SIG-M5 treated with dmso at 0.1 percent for 504 hours (cell line): ENCODE measurements around the gene PIAS2.
"Not testable (repeated sequence)": the region's sequence is repeated elsewhere in the genome, so short reads cannot be mapped to it uniquely, and the experiment has no call there.

ENCODE experiments used
- DNase-seq: peaks from one replicate; lab custom pipeline; 2025; ENCODE audit not compliant: unreplicated experiment; lab: John Stamatoyannopoulos, UW

The PIAS2 gene

DNA sequence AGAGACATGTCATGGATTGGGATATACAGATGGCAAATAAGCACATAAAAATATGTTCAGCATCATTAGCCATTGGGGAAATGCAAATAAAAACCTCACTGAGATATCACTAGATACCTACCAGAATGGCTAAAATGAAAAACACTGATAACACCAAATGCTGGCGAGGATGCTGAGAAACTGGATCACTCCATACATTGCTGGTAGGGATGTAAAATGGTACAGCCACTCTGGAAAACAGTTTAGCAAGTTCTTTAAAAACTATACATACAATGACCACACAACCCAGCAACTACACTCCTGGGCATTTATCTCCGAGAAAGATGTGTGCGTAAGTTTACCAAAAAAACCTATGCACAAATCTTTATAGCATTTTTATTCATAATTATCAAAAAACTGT, 13.9 kb downstream of the PIAS2 start:
- DNase-seq, result no peak

DNA sequence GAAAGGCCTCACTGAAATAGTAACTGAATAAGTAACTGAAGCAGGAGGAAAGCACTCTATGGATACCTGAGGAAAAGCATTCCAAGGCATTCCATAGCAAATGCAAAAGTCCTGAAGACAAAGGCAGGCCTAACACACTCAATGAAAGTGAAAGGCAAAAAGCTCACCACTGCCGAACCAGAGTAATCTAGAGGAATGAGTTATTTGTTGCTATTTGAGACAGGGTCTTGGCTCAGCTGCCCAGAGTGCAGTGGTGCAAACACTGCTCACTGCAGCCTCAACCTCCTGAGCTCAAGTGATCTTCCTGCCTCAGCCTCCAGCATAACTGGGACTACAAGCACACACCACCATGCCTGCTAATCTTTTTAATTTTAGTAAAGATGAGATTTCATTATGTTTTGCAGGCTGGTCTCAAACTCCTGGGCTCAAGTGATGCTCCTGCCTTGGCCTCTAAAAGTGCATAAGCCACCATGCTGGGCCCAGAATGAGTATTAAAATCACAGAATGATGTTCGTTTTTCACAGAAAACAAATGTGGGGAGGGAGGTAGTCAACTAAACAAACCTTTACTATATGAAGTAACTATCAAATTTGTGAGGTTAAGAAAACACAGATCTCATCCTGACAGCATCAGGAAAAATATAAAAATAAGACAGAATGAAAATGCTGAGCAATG, 17.9 kb downstream of the PIAS2 start:
- no peak for DNase-seq

GRCh38 chr18:46894124-46894523, 23.2 kb downstream of the PIAS2 start:
- no peak for DNase-seq

DNA sequence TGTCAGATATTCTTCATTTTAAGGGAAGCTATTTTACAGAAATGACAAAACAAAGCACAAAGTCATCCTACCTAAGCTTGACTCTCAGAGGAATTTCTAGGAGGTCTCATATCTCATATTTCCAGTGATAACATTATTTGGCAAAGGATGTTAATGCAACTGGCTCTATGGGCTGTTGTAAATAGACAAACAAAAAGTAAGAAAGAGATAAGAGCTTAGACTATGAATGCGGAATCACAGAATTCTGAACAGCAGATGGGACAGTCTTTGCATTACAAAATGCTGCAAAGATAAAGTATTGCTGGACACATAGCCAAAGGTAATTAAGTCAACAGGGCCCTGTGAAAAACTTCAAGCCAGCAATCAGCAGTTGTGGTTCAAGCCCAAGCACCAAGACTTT, 23.9 kb downstream of the PIAS2 start:
- no peak for DNase-seq

DNA sequence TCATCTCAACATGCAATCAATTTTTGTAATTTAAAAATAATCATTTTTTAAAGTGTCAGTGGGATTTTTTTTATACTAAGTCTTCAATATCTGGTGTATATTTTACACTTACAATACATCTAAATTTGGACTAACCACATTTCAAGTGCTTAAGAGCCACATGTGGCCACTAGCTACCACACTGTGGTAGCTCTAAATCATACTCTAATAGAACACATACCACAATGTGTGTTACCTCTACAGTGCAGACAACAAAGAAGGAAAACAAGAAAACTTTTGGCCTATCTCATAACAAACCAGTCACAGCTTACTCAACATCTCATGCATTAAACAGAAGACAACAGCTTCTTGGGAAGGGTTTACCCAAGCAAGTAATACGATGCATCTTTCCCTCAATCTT, 24.5 kb downstream of the PIAS2 start:
- DNase-seq, result no peak

GRCh38 chr18:46891742-46892214, 25.5 kb downstream of the PIAS2 start:
- DNase-seq, result no peak

DNA sequence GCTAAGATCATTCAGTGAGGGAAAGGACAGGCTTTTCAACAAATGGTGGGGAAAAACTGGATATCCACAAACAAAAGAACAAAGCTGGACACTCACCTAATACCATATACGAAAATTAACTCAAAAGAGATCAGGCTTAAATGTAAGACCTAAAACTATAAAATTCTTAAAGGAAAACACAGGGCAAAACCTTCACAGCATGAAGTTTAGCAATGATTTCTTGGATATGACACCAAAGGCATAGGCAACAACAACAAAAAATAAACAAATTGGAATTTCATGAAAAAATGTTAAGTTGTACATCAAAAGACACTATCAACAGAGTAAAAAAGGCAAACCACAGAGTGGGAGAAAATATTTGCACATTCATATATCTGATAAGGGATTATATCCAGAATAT, 28.3 kb downstream of the PIAS2 start:
- no peak for DNase-seq

DNA sequence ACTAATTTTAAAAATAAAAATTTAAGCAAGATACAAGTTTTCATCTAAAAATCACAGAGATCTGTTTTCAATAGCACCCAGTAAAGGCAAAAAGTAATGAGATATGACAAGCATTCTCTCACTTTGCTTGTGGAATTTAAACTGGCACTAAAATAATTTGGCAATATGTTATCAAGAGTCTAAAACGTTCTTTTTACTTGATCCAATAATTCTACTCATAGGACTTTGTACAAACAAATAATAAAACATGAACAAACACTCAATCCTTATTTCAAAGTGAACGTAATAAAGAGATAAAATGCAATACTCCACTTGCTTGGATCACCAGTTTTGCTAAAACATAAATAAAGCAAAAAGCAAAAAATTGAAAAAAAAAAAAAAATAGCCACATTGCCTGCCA, 30.4 kb downstream of the PIAS2 start:
- DNase-seq, result no peak

- DNase-seq, result no peak
Observed at GRCh38 chr18:46883180-46883579, 34.1 kb downstream of the PIAS2 start.

DNA sequence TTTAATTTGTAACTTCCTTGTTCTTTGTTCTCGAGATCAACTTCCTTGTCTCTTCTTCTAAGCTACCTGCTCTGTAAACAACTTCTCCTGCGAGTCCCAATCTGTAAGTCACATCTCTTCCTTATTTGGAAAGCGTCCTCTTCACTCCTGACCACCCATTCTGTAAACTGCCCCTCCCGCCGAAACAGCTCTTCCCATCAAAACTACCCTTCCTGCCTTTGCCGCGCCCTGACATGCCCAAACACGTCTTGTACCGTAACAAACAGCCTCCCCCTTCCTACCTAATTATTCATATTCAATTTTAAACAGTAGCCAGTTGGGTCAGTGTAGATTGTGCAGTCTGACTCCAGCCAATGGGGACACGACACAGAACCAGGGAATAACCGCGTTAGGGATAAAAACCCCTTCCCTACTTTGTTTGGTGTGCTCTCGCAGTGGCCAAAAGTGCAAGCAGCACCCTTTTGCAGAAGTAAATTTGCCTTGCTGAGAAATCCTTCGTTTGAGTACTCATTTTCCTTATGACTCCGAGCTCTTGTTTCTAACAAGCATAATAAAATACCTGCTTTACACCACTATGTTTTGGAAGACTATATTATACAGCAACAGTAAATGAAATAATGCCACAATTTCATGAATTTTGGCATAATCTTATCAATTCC, 39.8 kb downstream of the PIAS2 start:
- no peak for DNase-seq

GRCh38 chr18:46868169-46868921, 49.0 kb downstream of the PIAS2 start:
- DNase-seq, result peak; percentile 26

DNA sequence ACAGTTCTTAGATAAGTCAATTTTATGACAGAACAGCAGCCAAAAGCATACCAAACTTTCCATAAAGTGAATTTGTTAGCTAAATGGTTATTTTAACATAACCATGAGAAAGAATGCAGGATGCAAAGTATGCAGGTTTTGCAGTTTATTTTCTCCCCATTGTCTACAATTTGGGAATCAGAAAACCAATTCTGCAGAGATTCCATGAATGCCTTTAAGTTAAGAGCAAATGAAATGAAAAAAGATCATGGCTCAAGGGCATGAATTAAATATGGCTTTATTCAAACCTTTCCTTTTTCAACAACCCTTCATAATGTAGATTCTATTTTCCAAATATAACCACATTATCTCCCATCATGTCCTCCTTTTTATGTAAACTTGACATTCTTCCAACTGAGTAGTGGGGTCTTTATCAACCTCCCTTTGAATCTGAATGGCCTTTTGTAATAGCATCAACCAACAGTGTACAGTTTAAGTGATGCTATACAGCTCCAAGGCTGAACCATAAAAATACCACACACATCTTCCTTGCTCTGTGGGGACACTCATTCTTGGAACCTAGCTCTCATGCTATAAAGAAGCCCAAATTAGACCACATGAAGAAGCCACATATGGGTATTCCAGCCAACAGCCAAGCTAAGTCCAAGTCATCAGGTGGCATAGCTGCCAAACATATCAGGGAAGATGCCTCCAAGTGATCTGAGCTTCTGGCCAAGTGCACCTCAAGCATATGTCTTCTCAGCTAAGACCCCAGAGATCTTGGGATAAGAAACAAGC, 49.8 kb downstream of the PIAS2 start:
- no peak for DNase-seq

GRCh38 chr18:46866523-46866922, 50.8 kb downstream of the PIAS2 start:
- DNase-seq, result no peak

DNA sequence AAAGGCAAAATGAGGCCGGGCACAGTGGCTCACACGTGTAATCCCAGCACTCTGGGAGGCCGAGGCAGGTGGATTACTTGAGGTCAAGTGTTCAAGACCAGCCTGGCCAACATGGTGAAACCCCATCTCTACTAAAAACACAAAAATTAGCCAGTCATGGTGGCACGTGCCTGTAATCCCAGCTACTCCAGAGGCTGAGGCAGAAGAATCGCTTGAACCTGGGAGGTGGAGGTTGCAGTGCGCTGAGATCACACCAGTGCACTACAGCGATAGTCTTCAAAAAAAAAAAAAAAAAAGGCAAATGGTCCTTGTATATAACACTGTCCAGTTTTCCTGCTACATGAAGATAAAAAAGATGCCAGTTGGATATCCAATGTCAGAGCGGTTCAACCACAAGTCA, 52.1 kb downstream of the PIAS2 start:
- DNase-seq, result not testable (repeated sequence)

GRCh38 chr18:46859855-46860254, 57.5 kb downstream of the PIAS2 start:
- peak; percentile 20 for DNase-seq

GRCh38 chr18:46858290-46858689, 59.0 kb downstream of the PIAS2 start:
- DNase-seq, result no peak

DNA sequence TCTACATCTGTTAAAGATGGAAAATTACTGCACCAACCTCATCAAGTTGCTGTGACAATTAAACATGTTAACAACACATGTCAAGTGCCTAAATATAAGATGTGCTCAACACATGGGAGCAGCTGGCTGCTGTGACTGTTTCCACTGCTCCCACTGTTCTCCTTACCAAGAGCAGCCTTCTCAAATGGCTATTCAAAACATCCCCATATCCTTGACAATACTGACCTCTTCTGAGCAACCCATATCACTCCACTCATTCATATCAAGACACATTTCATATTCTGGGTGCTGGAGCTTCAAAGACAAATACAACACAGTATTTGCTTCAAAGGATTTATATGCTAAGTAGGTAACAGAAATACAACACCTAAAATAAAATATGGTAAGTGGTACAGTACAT, 60.3 kb downstream of the PIAS2 start:
- no peak for DNase-seq

- DNase-seq, result no peak
Observed at GRCh38 chr18:46849007-46849406, 68.3 kb downstream of the PIAS2 start.

DNA sequence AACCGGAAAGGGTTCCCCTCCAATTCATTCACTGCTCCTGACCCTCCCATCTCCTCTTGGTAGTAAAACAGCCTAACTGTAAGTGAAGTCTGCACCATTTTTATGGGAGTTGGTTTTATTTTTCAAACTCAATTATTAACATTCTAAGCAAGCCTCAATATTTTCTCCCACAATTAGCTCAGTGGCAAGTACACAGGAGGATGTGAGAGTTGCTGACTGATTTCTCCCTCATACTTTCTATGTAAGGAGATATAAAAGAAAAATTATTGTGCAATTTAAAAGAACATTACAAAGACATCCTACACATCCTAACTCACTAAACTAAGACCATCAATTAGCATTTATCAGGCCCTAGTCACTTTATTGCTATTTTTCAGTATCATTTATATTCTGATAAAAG, 73.9 kb downstream of the PIAS2 start:
- DNase-seq, result no peak

GRCh38 chr18:46842583-46842982, 74.7 kb downstream of the PIAS2 start:
- DNase-seq, result no peak

GRCh38 chr18:46833899-46834298, 83.4 kb downstream of the PIAS2 start:
- DNase-seq, result no peak
